HT1080 (cell line): Measurements from ENCODE around the gene SIX5. TPM values are rescaled to one million over a fixed set of nuclear protein-coding genes. Genes with fewer than 3 reads are reported as not detected.
A peak's percentile ranks its signal among the peaks of the same experiment; 100 is the strongest.
"Not testable (repeated sequence)": the region's sequence is repeated elsewhere in the genome, so short reads cannot be mapped to it uniquely, and the experiment has no call there.

ENCODE experiments used
- DNase-seq: peaks from one replicate; pipeline ENCODE4 v3.0.0-alpha.2; 2015; ENCODE audit warnings: low read depth
- total RNA-seq: library from RNA; depleted of rRNA; stranded (reverse); fragments of >200 nt; shearing (Covaris generic); gene quantifications from 2 replicates; pipeline ENCODE4 v1.2.3, GENCODE V29; 2014

SIX5 gene
- total RNA-seq, 1 experiment from 2014 or later, result 7.7 TPM

- no peak for DNase-seq
These were observed 7.3 kb downstream of the SIX5 start for GRCh38 chr19:45761714-45762113.

DNA sequence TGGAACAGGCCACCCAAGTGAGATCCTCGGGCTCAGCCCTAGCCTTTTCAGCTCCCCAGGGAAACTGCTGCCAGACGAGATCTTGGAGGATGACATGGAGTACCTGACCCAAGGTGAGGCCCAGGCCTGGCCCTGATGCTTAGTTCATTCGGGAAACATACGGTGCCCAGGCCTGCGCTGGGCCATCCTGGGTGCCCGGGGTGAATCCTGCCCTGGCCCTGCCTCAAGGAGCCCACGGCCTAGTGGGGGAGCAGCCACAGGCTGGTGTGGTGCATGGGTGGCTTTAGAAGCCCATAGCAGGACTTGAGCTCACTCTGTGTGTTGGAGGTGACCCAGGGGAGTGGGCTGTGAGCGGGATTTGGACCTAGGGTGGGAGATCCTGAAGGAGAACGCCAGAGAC is 10.1 kb downstream of the SIX5 start:
- DNase-seq, result no peak

GRCh38 chr19:45757695-45758094 is 11.4 kb downstream of the SIX5 start:
- no peak for DNase-seq

DNA sequence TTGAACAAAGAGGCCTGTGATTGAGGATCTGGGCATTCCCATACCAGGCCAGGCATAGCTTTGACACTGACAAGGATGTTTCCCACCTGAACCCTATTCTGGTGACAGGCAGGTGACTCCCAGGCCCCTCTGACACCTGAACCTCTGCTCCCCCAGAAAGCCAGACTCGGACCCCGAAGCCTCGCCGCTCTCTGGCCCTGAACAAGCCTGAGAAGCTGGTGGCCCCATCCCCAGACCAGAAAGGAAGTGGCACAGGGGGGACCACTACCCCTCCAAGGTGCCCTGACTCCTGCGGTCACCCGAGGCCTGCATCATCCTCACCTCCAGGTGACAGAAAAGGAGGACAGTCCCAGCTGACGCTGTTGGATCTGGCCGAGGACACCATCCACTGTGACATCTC is 14.7 kb downstream of the SIX5 start:
- no peak for DNase-seq

GRCh38 chr19:45753548-45753947 is 15.5 kb downstream of the SIX5 start:
- DNase-seq, result no peak

- DNase-seq, result peak; percentile 43
These were observed 16.4 kb downstream of the SIX5 start for GRCh38 chr19:45752639-45753038.

- not testable (repeated sequence) for DNase-seq
These were observed 17.6 kb downstream of the SIX5 start for GRCh38 chr19:45751483-45751882.

- no peak for DNase-seq
These were observed 21.5 kb downstream of the SIX5 start for GRCh38 chr19:45747513-45747912.

DNA sequence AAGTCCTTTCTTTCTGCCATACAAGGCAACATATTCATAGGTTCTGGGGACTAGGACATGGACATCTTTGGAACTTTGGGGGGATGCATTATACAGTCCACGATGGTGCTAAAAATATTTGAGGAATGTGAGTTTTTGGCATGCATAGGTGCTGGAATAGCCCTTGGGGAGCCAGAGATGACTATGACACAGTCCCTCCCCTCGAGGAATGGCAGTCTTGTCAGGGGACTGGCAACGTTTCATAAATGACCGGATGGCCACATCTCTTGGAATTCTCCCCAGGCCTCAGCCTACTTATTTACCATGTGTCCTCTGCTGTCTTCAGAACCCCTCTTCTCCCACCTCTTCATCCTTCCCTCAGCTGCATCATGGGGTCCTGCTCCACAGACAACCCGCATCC is 22.2 kb downstream of the SIX5 start:
- no peak for DNase-seq

GRCh38 chr19:45745606-45746005 is 23.4 kb downstream of the SIX5 start:
- no peak for DNase-seq

DNA sequence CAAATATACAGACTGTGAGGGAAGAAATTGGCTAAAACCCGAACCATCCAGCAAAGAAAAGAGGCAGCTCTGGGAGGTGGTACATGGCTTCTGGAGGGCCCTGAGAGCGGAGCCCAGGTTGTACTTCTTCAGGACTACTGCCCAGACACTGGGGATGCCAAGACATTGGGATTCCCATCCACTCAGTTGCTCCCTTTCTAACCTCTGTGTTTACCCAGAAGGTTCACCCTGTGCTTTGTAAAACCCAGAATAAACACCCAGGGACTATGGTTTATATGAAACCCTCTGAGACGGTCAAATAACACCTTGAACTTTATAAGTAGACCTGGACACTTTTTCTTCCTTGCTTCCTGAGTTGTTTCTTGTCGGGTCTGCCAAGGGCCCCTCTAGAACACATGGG is 26.1 kb downstream of the SIX5 start:
- no peak for DNase-seq

DNA sequence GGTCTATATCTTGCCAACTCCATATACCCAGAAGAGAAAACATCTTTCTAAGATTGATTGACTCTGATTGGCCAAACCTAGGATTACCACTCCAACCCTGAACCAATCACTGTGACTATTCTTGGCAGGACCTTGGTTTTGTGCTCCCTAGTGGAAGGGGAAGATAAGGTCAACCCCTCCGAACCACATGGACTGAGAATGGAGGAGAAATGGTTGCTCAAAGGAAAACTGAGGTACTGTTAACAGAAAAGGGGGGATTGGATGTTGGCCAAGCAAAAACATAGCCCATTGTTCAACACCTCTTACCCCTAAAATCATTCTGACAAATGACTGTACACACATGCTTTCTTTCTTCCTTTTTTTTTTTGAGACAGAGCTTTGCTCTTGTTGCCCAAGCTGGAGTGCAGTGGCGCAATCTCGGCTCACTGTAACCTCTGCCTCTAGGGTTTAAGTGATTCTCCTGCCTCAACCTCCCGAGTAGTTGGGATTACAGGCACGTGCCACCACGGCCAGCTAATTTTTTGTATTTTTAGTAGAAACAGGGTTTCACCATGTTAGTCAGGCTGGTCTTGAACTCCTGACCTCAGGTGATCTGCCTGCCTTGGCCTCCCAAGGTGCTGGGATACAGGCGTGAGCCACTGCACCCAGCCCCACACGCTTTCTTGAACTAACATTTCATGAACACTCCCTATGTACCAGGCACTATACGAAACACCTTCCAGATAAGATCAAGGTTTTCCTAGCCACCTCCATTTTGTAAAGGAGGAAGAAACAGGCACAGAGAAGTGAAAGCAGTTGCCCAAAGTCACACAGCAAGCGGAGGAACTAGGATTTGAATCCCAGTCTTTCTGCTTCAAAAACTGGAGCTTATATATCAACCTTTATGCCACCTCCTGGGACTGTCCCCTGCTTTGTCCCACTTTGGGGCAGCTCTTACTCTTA is 29.3 kb downstream of the SIX5 start:
- DNase-seq, result peak; percentile 57

GRCh38 chr19:45733160-45733810 is 35.8 kb downstream of the SIX5 start, which contains the start of gene MEIOSIN:
MEIOSIN (plus strand) TSS chr19:45733439; CDS start chr19:45735377, 1,938 bp downstream.
- DNase-seq, result no peak

DNA sequence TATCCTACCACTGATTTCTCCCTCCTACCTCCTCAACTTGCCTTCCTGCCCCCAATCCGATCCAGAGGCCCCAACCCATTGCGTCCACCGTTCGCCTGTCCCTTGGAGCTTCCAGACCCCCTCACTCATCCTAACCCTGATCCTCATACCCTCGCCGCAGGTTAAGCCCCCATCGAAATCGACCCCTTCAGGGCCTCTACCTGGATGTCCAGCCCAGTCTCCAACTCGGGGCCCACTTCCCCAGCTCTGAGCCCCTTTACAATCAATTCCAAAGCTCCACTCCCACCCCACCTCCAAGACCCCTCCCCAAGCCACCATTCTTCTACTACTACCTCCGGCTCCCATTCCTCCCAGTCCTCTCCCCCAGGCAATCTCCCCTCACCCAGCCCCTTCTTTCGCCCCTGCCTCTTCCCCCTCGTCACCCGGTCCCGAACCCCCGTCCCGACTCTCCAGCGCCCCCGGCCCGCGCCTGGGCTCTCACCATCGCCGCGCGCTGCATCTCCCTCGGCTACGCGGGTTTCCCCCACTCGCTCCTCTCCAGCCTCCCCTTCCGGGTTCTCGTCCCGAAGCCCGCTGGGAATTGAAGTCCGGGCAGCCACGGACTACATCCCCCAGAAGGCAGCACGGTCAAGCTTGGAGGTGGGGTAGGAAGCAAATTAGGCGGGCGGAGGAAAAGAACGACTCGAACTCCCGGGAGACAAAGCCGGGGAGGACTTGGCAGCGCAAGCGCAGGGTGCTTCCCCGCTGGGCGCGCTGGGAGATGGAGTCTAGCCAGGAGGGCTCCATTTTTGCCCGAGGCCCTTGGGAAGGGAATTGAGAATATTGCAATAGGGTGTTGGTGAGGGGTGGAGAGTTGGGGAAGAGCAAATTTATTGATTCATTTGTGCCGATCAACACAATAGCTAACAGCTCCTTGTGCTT is 38.4 kb downstream of the SIX5 start, which contains the start of gene FBXO46:
Gene FBXO46 (minus strand): TSS at position 529 of the 921 bp plus-strand sequence. CDS start 17,401 bp downstream, outside the sequence.
- DNase-seq, result peak; percentile 99

- DNase-seq, result no peak
These were observed 39.2 kb downstream of the SIX5 start for GRCh38 chr19:45729800-45730290.

GRCh38 chr19:45728683-45729082 is 40.4 kb downstream of the SIX5 start:
- DNase-seq, result not testable (repeated sequence)

DNA sequence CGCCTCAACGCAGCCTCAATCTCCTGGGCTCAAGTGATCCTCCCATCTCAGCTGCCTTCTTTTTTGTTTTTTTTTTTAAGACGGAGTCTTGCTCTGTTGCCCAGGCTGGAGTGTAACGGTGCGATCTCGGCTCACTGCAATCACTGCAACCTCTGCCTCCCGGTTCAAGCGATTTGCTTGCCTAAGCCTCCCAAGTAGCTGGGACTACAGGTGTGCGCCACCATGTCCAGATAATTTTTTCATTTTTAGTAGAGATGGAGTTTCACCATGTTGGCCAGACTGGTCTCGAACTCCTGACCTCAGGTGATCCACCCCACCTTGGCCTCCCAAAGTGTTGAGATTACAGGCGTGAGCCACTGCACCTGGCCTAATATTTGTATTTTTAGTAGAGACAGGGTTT is 49.0 kb downstream of the SIX5 start:
- not testable (repeated sequence) for DNase-seq

DNA sequence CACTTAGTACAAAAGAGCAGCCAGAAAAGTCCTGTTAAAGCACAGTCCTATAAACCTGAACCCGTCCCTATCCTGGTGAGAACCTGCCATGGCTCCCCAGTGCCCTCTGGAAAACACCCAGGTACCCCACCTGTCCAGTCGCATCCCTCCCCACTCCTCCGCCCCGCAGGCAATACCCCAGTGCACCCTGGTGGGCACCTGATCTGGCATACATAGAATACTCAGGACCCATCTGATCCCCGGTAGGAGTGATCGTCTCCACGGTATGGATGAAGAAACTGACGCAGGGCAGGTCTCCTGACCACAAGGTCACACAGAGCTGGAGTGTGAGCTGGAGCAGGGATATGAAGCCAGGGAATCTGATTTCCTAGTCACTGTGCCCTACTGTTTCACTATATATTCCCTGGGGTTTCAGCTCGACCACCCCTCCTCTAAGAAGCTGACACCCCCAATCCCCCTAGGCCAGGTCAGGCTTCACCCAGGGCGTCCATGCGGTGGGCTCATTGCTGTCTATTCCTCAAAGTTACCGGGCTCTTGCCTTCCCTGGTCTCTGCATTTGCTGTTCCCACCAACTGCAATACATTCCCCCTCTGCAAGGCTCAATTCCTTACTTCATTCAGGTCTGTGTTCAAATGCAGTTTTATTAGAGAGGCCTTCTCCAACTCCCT is 50.9 kb downstream of the SIX5 start:
- no peak for DNase-seq

DNA sequence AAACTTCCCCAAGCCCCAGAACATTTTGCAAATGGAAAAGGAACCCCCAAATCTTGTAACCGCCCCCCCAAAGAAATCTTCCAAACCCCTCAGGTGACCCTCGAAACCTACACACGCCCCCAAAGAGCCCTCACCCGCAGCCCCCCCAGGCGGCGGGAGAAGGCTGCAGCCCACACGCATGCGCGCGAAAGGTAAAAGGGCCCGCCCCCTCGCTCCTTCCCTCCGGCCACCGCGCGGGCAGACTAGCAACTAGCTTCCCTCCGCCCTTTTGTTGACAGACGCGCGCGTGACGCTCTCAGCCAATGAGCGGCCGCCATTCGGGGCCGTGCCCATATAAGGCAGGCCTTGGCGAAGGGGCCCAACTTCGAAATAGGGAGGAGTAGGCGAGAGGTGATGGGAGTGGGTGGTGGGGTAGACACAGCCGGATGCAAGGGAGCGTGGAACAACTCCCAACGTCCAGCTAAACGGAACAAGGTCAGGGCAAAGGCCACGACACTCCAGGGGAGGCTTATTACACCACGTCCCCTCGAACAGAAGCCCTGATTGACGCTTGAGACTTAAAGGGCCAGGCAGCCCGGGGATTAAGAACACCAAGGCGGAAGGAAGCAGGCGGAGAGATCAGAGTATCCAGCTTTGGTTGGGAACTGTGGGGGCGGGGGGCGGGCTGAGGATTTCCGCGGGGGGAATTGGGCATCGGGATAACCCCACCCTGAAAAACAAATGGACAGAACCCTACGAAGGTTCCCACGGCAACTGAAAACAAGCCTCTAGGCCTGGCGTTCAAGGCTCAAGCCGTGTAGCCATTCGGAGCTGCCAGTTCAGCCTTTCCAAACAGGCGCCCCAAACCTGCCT is 51.7 kb downstream of the SIX5 start:
- peak; percentile 99 for DNase-seq
